Karpas-422 (cell line): ENCODE measurements around the gene CFDP1. TPM values are rescaled to one million over a fixed set of nuclear protein-coding genes. Genes with fewer than 3 reads are reported as not detected.

Experiments
- DNase-seq: peaks from one replicate; pipeline ENCODE4 v3.0.0-alpha.2; 2015
- H2AFZ ChIP-seq: fragments of 200-600 bp; sonication (generic); 2 replicates; pipeline ENCODE4 v1.6.1; 2014; ENCODE audit warnings: antibody characterized with exemption, low read length, mixed read lengths
- H3K27ac ChIP-seq: fragments of 200-600 bp; sonication (generic); 2 replicates; pipeline ENCODE4 v1.5.1; 2014; ENCODE audit warnings: mild to moderate bottlenecking, low read length, moderate library complexity
- H3K27me3 ChIP-seq: fragments of 200-600 bp; sonication (generic); 2 replicates; pipeline ENCODE4 v1.6.1; 2014; ENCODE audit warnings: low read length, mixed read lengths
- H3K36me3 ChIP-seq: fragments of 200-600 bp; sonication (generic); 2 replicates; pipeline ENCODE4 v1.6.1; 2014; ENCODE audit warnings: low read length, mixed read lengths; ENCODE audit not compliant: insufficient read depth
- H3K4me1 ChIP-seq: fragments of 200-600 bp; sonication (generic); 2 replicates; pipeline ENCODE4 v1.6.1; 2014; ENCODE audit warnings: mild to moderate bottlenecking, low read length, mixed read lengths
- H3K4me2 ChIP-seq: fragments of 200-600 bp; sonication (generic); 2 replicates; pipeline ENCODE4 v1.6.1; 2014; ENCODE audit warnings: low read length, low read depth, mild to moderate bottlenecking; ENCODE audit not compliant: poor library complexity, severe bottlenecking
- H3K4me3 ChIP-seq: fragments of 200-600 bp; sonication (generic); 2 replicates; pipeline ENCODE4 v1.5.1; 2014; ENCODE audit warnings: mild to moderate bottlenecking, antibody characterized with exemption, low read length, mixed read lengths
- H3K79me2 ChIP-seq: fragments of 200-600 bp; sonication (generic); 2 replicates; pipeline ENCODE4 v1.6.1; 2014; ENCODE audit warnings: mild to moderate bottlenecking, low read length, mixed read lengths
- H3K9ac ChIP-seq: fragments of 200-600 bp; sonication (generic); 2 replicates; pipeline ENCODE4 v1.6.0; 2014; ENCODE audit warnings: low read length
- H3K9me2 ChIP-seq: fragments of 200-600 bp; sonication (generic), shearing (Covaris generic); replicated peaks from 2 replicates; pipeline ENCODE4 v1.6.0; 2014; ENCODE audit warnings: mild to moderate bottlenecking, low read length, moderate library complexity; ENCODE audit not compliant: insufficient read depth
- H3K9me3 ChIP-seq: fragments of 300-700, 200-600 bp; sonication (generic); 2 replicates; pipeline ENCODE4 v1.6.1; 2014; ENCODE audit warnings: low read length, mixed read lengths
- H4K20me1 ChIP-seq: fragments of 200-600 bp; sonication (generic); 2 replicates; pipeline ENCODE4 v1.6.1; 2014; ENCODE audit warnings: mild to moderate bottlenecking, antibody characterized with exemption, low read length, low read depth; ENCODE audit not compliant: insufficient read depth
- total RNA-seq: library from RNA; depleted of rRNA; stranded (reverse); fragments of >200 nt; shearing (Covaris generic); gene quantifications from 2 replicates; pipeline ENCODE4 v1.2.3, GENCODE V29; 2014; ENCODE audit warnings: low replicate concordance

The CFDP1 gene
- total RNA-seq, 1 experiment from 2014 or later = 33.5 TPM

- no peak overlapping the region for H3K27ac ChIP-seq
- peaks cover 4% of the 10 kb centered on the region; the same call in 1 of the 2 replicates for H3K79me2 ChIP-seq
- H3K4me3 ChIP-seq = no peak overlapping the region
- H3K36me3 ChIP-seq = peaks cover 6% of the 10 kb centered on the region
- no peaks in the 10 kb centered on the region for H3K9me2 ChIP-seq
- no peak overlapping the region for H3K4me2 ChIP-seq
- H3K4me1 ChIP-seq = peaks cover 4% of the 10 kb centered on the region
- H3K9me3 ChIP-seq = no peaks in the 10 kb centered on the region
- no peak for DNase-seq
- no peak overlapping the region for H3K9ac ChIP-seq
- no peaks in the 10 kb centered on the region for H4K20me1 ChIP-seq
- no peaks in the 10 kb centered on the region for H3K27me3 ChIP-seq
- no peak overlapping the region for H2AFZ ChIP-seq
Measured at GRCh38 chr16:75389096-75389690, 44.1 kb downstream of the CFDP1 start.

- H3K9me2 ChIP-seq = no peaks in the 10 kb centered on the region
- peaks cover 6% of the 10 kb centered on the region; the same call in 1 of the 2 replicates for H3K79me2 ChIP-seq
- peaks cover 8% of the 10 kb centered on the region for H3K4me1 ChIP-seq
- H3K27ac ChIP-seq = no peak overlapping the region
- H3K36me3 ChIP-seq = peaks cover 3% of the 10 kb centered on the region
- no peak overlapping the region for H2AFZ ChIP-seq
- H3K27me3 ChIP-seq = no peaks in the 10 kb centered on the region
- H3K4me2 ChIP-seq = no peak overlapping the region
- H4K20me1 ChIP-seq = no peaks in the 10 kb centered on the region
- no peak for DNase-seq
- no peak overlapping the region for H3K4me3 ChIP-seq
- H3K9ac ChIP-seq = no peak overlapping the region
- H3K9me3 ChIP-seq = no peaks in the 10 kb centered on the region
Measured at GRCh38 chr16:75387951-75388350, 45.4 kb downstream of the CFDP1 start.

GRCh38 chr16:75385507-75386152, 47.7 kb downstream of the CFDP1 start:
- no peaks in the 10 kb centered on the region for H3K27me3 ChIP-seq
- peaks cover 8% of the 10 kb centered on the region for H3K79me2 ChIP-seq
- H3K27ac ChIP-seq = no peak overlapping the region
- H2AFZ ChIP-seq = no peak overlapping the region
- H3K9me2 ChIP-seq = no peaks in the 10 kb centered on the region
- H3K36me3 ChIP-seq = no peaks in the 10 kb centered on the region
- H3K4me2 ChIP-seq = no peak overlapping the region
- no peak overlapping the region for H3K9ac ChIP-seq
- H3K9me3 ChIP-seq = no peaks in the 10 kb centered on the region
- no peak overlapping the region for H3K4me3 ChIP-seq
- peaks cover 31% of the 10 kb centered on the region for H3K4me1 ChIP-seq
- H4K20me1 ChIP-seq = no peaks in the 10 kb centered on the region
- peak; percentile 91 for DNase-seq

GRCh38 chr16:75383141-75383540, 50.2 kb downstream of the CFDP1 start:
- Histone ChIP-seq H3K27ac (peak overlapping the region; percentile 47; the same call in 1 of the 2 replicates), H3K9ac (no peak overlapping the region), H3K79me2 (peaks cover 15% of the 10 kb centered on the region), H2AFZ (no peak overlapping the region), H3K27me3 (no peaks in the 10 kb centered on the region), H3K4me1 (peaks cover 54% of the 10 kb centered on the region), H3K36me3 (peaks cover 3% of the 10 kb centered on the region; the same call in 1 of the 2 replicates), H3K9me2 (no peaks in the 10 kb centered on the region), H3K9me3 (no peaks in the 10 kb centered on the region), H3K4me2 (peak overlapping the region; percentile 2), H3K4me3 (no peak overlapping the region), H4K20me1 (no peaks in the 10 kb centered on the region)
- DNase-seq = no peak

- Histone ChIP-seq H3K27me3 (no peaks in the 10 kb centered on the region), H3K27ac (peak overlapping the region; percentile 47; the same call in 1 of the 2 replicates), H3K4me3 (no peak overlapping the region), H3K79me2 (peaks cover 19% of the 10 kb centered on the region), H3K4me2 (peak overlapping the region; percentile 2), H3K9me3 (no peaks in the 10 kb centered on the region), H2AFZ (no peak overlapping the region), H3K36me3 (peaks cover 7% of the 10 kb centered on the region; the same call in 1 of the 2 replicates), H3K9me2 (no peaks in the 10 kb centered on the region), H3K9ac (no peak overlapping the region), H4K20me1 (no peaks in the 10 kb centered on the region), H3K4me1 (peaks cover 55% of the 10 kb centered on the region)
- DNase-seq = no peak
Measured at GRCh38 chr16:75382611-75383010, 50.7 kb downstream of the CFDP1 start.

- peak overlapping the region; percentile 43 for H3K9ac ChIP-seq
- H2AFZ ChIP-seq = 0 out of 2 replicates have a peak overlapping the region, but pooled peaks have one; percentile 3
- peak overlapping the region; percentile 5 for H3K4me3 ChIP-seq
- H3K9me3 ChIP-seq = no peaks in the 10 kb centered on the region
- H3K27me3 ChIP-seq = no peaks in the 10 kb centered on the region
- no peaks in the 10 kb centered on the region for H4K20me1 ChIP-seq
- peaks cover 55% of the 10 kb centered on the region for H3K4me1 ChIP-seq
- peak overlapping the region; percentile 53 for H3K4me2 ChIP-seq
- H3K79me2 ChIP-seq = peaks cover 27% of the 10 kb centered on the region
- H3K27ac ChIP-seq = peak overlapping the region; percentile 72
- no peaks in the 10 kb centered on the region for H3K9me2 ChIP-seq
- DNase-seq = peak; percentile 51
- peaks cover 11% of the 10 kb centered on the region; the same call in 1 of the 2 replicates for H3K36me3 ChIP-seq
Measured at GRCh38 chr16:75380870-75381269, 52.4 kb downstream of the CFDP1 start.

GRCh38 chr16:75379911-75380847, 53.1 kb downstream of the CFDP1 start:
- H3K4me2 ChIP-seq = peak overlapping the region; percentile 53
- H3K79me2 ChIP-seq = peaks cover 28% of the 10 kb centered on the region
- peak overlapping the region; percentile 43 for H3K9ac ChIP-seq
- DNase-seq = peak; percentile 88
- peak overlapping the region; percentile 5 for H3K4me3 ChIP-seq
- 0 out of 2 replicates have a peak overlapping the region, but pooled peaks have one; percentile 3 for H2AFZ ChIP-seq
- H3K9me2 ChIP-seq = no peaks in the 10 kb centered on the region
- H3K27me3 ChIP-seq = no peaks in the 10 kb centered on the region
- H3K4me1 ChIP-seq = peaks cover 52% of the 10 kb centered on the region
- H3K27ac ChIP-seq = peak overlapping the region; percentile 72
- no peaks in the 10 kb centered on the region for H4K20me1 ChIP-seq
- no peaks in the 10 kb centered on the region for H3K9me3 ChIP-seq
- peaks cover 11% of the 10 kb centered on the region; the same call in 1 of the 2 replicates for H3K36me3 ChIP-seq
